Activated CD8-positive, alpha-beta T cell treated with anti-CD3 and anti-CD28 coated beads for 36 hours (primary cell): Measurements from ENCODE around the gene LANCL3. TPM values are rescaled to one million over a fixed set of nuclear protein-coding genes. Genes with fewer than 3 reads are reported as not detected.
A peak's percentile ranks its signal among the peaks of the same experiment; 100 is the strongest.
"Not testable (repeated sequence)": the region's sequence is repeated elsewhere in the genome, so short reads cannot be mapped to it uniquely, and the experiment has no call there.

Source experiments
- ATAC-seq: fragments of 200-7000 bp; cut with Tn5 transposase; one replicate; pipeline ENCODE4 v1.10.0; 2021; ENCODE audit warnings: mild to moderate bottlenecking, moderate library complexity
- CTCF ChIA-PET: fragments of 350-600 bp; sonication (Branson Sonifier 250); formaldehyde crosslinking; loops from one replicate; lab custom pipeline; 2021; ENCODE audit warnings: antibody characterized with exemption; lab: Charles Lee
- POLR2A ChIA-PET: fragments of 350-600 bp; sonication (Branson Sonifier 250); formaldehyde crosslinking; loops from one replicate; lab custom pipeline; 2021; ENCODE audit warnings: antibody characterized with exemption; lab: Charles Lee
- DNase-seq: peaks from one replicate; pipeline ENCODE4 v3.0.0-alpha.2; 2020
- H3K27ac Mint-ChIP-seq: one replicate; pipeline ENCODE4 v1.8.0; 2021; ENCODE audit warnings: mild to moderate bottlenecking, mixed read lengths
- H3K27me3 Mint-ChIP-seq: one replicate; pipeline ENCODE4 v1.8.0; 2021; ENCODE audit warnings: mixed read lengths
- H3K36me3 Mint-ChIP-seq: one replicate; pipeline ENCODE4 v1.8.0; 2021; ENCODE audit warnings: low read depth, mixed read lengths
- H3K4me1 Mint-ChIP-seq: one replicate; pipeline ENCODE4 v1.8.0; 2021; ENCODE audit warnings: low read depth, mixed read lengths
- H3K4me3 Mint-ChIP-seq: one replicate; pipeline ENCODE4 v1.8.0; 2021; ENCODE audit warnings: mild to moderate bottlenecking, moderate library complexity, mixed read lengths
- H3K9me3 Mint-ChIP-seq: one replicate; pipeline ENCODE4 v1.8.0; 2021; ENCODE audit warnings: mixed read lengths
- intact Hi-C: fragments of 100-400 bp; cut with micrococcal nuclease; formaldehyde crosslinking; loops from one replicate; pipeline ENCODE4 v1.10.0; 2022
- total RNA-seq, 2 experiments: library from RNA; stranded (reverse); gene quantifications; one replicate each; pipeline ENCODE4 v1.2.3, GENCODE V29; 2021
- TF ChIP-seq, protein P1 (sequence below): fragments of 200-600 bp; IDR thresholded peaks from one replicate; pipeline ENCODE4 v1.8.0; 2022; ENCODE audit warnings: antibody characterized with exemption, mild to moderate bottlenecking

Gene LANCL3
- total RNA-seq, 2 experiments from 2014 or later, result 0.16 to 0.34 TPM

DNA sequence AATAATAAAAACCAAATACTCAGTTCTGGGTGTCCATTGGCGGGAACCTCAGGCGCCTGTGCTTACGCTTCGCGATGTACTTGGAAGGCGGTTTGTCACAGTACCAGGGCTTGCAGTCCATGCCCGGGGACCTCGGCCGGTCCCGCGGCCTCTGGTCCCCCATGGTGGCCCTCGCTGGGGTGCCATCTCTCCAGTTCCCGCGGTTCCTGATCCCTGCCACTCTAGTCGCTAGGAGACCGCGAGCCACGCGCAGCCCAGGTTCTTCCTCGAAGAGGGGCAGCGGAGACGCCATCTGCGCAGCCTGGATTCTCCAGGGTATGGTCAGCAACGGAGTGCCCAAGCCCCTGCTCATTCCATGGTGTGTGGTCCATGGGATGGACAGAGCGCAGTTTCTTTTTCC lies 26.4 kb upstream of the LANCL3 start:
- Mint-ChIP-seq H3K4me3 (no peak overlapping the region), H3K27me3 (peaks cover 2% of the 10 kb centered on the region), H3K36me3 (no peaks in the 10 kb centered on the region), H3K4me1 (no peaks in the 10 kb centered on the region), H3K27ac (no peak overlapping the region), H3K9me3 (no peaks in the 10 kb centered on the region)
- POLR2A ChIA-PET, result no interaction called here
- CTCF ChIA-PET, result no interaction called here
- intact Hi-C loops, result no loop called here
- DNase-seq, result no peak
- ATAC-seq, result no peak
- TF ChIP-seq, protein P1, sequence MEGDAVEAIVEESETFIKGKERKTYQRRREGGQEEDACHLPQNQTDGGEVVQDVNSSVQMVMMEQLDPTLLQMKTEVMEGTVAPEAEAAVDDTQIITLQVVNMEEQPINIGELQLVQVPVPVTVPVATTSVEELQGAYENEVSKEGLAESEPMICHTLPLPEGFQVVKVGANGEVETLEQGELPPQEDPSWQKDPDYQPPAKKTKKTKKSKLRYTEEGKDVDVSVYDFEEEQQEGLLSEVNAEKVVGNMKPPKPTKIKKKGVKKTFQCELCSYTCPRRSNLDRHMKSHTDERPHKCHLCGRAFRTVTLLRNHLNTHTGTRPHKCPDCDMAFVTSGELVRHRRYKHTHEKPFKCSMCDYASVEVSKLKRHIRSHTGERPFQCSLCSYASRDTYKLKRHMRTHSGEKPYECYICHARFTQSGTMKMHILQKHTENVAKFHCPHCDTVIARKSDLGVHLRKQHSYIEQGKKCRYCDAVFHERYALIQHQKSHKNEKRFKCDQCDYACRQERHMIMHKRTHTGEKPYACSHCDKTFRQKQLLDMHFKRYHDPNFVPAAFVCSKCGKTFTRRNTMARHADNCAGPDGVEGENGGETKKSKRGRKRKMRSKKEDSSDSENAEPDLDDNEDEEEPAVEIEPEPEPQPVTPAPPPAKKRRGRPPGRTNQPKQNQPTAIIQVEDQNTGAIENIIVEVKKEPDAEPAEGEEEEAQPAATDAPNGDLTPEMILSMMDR, result no peak

DNA sequence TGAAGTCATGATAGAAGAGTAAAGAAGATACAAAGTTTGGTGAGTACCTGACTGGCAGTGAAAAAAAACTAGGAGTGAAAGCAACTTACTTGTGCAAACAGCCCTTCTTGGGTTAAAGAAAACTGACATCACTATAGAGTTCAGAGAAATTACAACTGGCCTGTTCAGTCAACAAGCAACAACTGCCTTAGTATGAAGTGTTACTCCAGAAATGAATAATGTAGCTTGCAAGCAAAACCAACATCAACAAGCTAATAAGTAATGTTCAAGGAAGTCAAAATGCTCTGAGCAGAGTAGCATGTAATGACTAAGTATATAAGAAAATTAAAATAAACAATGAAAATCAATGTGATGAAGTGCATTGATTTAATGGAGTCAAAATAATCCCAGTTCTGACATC lies 21.8 kb upstream of the LANCL3 start:
- H3K36me3 Mint-ChIP-seq, H3K27ac Mint-ChIP-seq, H3K27me3 Mint-ChIP-seq, H3K4me3 Mint-ChIP-seq, CTCF ChIA-PET, POLR2A ChIA-PET, H3K9me3 Mint-ChIP-seq, H3K4me1 Mint-ChIP-seq, DNase-seq, ATAC-seq, intact Hi-C loops: not testable (repeated sequence)

DNA sequence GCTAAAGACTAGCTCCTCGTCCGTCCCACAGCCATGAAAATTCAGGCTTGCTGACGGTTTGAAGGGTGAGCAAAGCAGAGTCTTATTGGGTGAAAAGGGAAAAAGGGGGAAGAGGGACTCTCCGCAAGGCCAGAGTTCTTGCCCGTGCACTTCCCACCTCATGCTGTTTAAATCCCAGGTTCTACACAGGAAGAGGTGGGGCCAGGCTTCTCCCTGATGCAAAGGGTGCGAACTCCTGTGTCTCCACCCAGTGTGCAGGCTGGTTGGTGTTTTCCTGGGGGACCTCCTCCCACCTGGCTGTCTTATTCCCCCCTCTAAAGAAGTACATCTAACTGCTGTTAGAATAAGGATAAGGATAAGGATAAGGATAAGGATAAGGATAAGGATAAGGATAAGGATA lies 18.0 kb upstream of the LANCL3 start:
- ATAC-seq, result no peak
- POLR2A ChIA-PET, result no interaction called here
- TF ChIP-seq, protein P1, result no peak
- intact Hi-C loops, result no loop called here
- Mint-ChIP-seq H3K36me3 (no peaks in the 10 kb centered on the region), H3K4me1 (no peaks in the 10 kb centered on the region), H3K9me3 (no peaks in the 10 kb centered on the region), H3K27ac (no peak overlapping the region), H3K4me3 (no peak overlapping the region), H3K27me3 (no peaks in the 10 kb centered on the region)
- DNase-seq, result no peak
- CTCF ChIA-PET, result no interaction called here

DNA sequence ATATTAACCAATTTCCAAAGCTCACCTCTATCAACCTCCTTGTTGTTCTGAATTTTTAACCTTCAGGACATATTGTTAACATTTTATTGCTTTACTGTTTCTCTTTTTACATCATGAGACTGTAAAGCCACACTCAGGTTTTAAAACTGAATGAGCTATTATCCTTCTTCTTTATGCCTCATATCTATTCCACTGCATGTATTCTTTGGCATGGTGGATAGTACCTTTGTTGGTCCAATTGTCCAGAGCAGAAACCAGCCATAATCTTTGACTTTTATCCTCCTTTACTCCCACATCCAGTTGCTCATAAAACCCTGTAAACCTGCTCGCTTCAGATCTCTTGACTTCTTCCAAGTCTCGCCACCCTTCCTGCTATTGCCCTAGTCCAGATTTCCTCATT lies 6.2 kb upstream of the LANCL3 start:
- ATAC-seq, H3K4me1 Mint-ChIP-seq, POLR2A ChIA-PET, H3K27ac Mint-ChIP-seq, DNase-seq, CTCF ChIA-PET, H3K4me3 Mint-ChIP-seq, H3K27me3 Mint-ChIP-seq, intact Hi-C loops, H3K9me3 Mint-ChIP-seq, H3K36me3 Mint-ChIP-seq: not testable (repeated sequence)

DNA sequence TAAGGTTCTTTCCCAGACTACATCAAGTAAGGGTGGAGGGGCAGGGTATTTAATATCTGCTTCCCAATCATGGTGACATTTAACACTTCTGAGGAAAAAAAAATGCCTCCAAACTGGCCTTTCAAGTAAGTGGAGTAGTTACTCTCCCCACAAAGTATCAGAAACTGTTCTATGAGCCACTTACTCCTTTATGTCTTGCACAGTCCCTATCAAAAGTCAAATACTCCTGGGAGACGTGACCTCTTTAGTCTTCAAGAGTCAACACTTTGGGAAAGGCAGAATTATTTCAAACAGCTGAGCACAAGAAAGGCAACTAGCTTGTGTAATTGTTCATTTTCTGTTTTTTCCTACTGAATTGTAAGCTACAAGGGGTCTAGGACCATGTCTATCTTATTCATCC lies 1.1 kb upstream of the LANCL3 start:
- H3K27ac Mint-ChIP-seq, intact Hi-C loops, POLR2A ChIA-PET: not testable (repeated sequence)

DNA sequence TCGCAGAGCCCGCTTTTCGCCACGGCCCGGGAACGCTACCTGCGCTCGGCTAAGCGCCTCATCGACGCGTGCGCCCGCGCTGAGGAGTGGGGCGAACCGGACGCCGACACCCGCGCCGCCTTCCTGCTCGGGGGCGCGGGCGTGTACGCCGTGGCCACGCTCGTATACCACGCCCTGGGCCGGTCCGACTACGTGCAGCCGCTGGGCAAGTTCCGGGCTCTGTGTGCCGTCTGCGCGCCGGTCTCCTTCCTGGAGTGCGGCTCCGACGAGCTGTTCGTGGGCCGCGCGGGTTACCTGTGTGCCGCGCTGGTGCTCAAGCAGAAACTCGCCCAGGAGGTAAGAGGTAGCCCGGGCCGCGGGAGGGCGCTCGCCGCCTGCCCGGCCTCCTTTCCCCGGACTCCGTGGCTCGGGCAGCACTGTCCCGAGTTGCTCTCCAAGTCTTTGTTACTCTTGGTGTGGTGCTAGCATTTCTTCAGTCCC lies 687 bp downstream of the LANCL3 start:
- Mint-ChIP-seq H3K4me3 (peak overlapping the region; percentile 72), H3K27me3 (peaks cover 19% of the 10 kb centered on the region)
- H3K36me3 Mint-ChIP-seq, POLR2A ChIA-PET, CTCF ChIA-PET, H3K27ac Mint-ChIP-seq, intact Hi-C loops, H3K9me3 Mint-ChIP-seq, H3K4me1 Mint-ChIP-seq: not testable (repeated sequence)
- ATAC-seq, result peak; percentile 61
- peak; percentile 11 for DNase-seq

More for the DNA sequence above, 1.1 kb upstream of the LANCL3 start:
- H3K4me1 Mint-ChIP-seq, CTCF ChIA-PET, H3K4me3 Mint-ChIP-seq, H3K9me3 Mint-ChIP-seq, DNase-seq, ATAC-seq, H3K36me3 Mint-ChIP-seq: not testable (repeated sequence)
- peaks cover 13% of the 10 kb centered on the region for H3K27me3 Mint-ChIP-seq

DNA sequence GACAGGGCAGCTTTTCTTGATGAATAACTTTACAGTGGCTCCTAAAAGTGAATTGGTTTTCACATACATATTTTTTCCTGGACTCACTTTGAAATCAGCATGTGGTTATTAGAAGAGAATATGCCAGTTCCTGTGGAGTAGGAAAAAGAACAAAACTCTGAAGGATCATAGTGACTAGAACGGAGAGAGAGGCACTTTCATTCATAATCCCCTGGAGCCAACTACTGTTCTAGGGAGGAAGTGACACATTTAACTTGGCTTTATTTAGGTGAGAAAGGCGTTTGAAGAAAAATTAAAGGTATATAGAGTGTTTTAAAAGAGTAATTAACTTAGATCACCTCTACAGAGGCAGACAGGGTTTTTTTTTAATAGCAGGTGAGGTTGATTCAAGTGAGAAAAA lies 1.7 kb downstream of the LANCL3 start:
- intact Hi-C loops, CTCF ChIA-PET: not testable (repeated sequence)
- peaks cover 19% of the 10 kb centered on the region for H3K27me3 Mint-ChIP-seq

More for the DNA sequence above, 1.7 kb downstream of the LANCL3 start:
- H3K9me3 Mint-ChIP-seq, H3K36me3 Mint-ChIP-seq, H3K4me3 Mint-ChIP-seq, H3K27ac Mint-ChIP-seq, H3K4me1 Mint-ChIP-seq, ATAC-seq, POLR2A ChIA-PET, DNase-seq: not testable (repeated sequence)
